ENCODE data around the gene HYAL2. TPM values are rescaled to one million over a fixed set of nuclear protein-coding genes. Genes with fewer than 3 reads are reported as not detected.

HYAL2 gene
- total RNA-seq, 1 experiment from 2014 or later = 29.6 TPM

GRCh38 chr3:50320853-50321335 lies 1.7 kb downstream of the HYAL2 start:
- BruUV-seq (replicated peaks) = no TSS peak
- H3K27ac ChIP-seq = peak overlapping the region; percentile 83; the same call in 1 of the 2 replicates
- H3K9me2 ChIP-seq (ENCODE audit: insufficient read depth) = no peaks in the 10 kb centered on the region
- H3K27me3 ChIP-seq (ENCODE audit: insufficient read depth, low read depth) = no peaks in the 10 kb centered on the region
- peaks cover 7% of the 10 kb centered on the region; the same call in 1 of the 2 replicates for H4K20me1 ChIP-seq (ENCODE audit: insufficient read depth)
- peaks cover 34% of the 10 kb centered on the region for H3F3A ChIP-seq (ENCODE audit: insufficient read depth, low read depth)
- ChIA-PET CTCF (interaction anchor here (0.5 to 1.1 kb wide), 6 partner anchors 18 to 1896 kb away, joined by 3 to 13 read pairs (median 4); partner anchors contain the start of gene HYAL1), POLR2A (ENCODE audit: unreplicated experiment) (interaction anchor here (1.0 kb wide), 1 partner anchor 21 kb away, joined by 5 read pairs; the partner anchor contains the start of genes HYAL3 and NAA80)
- H3K79me2 ChIP-seq (ENCODE audit: low read depth) = peaks cover 24% of the 10 kb centered on the region
- peaks cover 7% of the 10 kb centered on the region; the same call in 1 of the 2 replicates for H3K36me3 ChIP-seq (ENCODE audit: low read depth)
- no peak for TF ChIP-seq EZH2 (IDR thresholded peaks at IDR 0.05; ENCODE audit: low read depth)
- no peak for TF ChIP-seq CTCF (conservative IDR thresholded peaks at IDR 0.05)
- peak overlapping the region; percentile 91 for H2AFZ ChIP-seq
- peak; percentile 40 to 80 for DNase-seq
- H3K4me2 ChIP-seq = peak overlapping the region; percentile 91
- peaks cover 38% of the 10 kb centered on the region for H3K4me1 ChIP-seq (replicated peaks; ENCODE audit: insufficient read depth)
- intact Hi-C loops (cut with micrococcal nuclease; ENCODE audit: unreplicated experiment) = loop anchor here (1.0 kb wide), 1 partner anchor 29 kb away; the partner anchor contains the start of gene IFRD2
- H3K4me3 ChIP-seq = peak overlapping the region; percentile 69
- no peaks in the 10 kb centered on the region for H3K9me3 ChIP-seq (ENCODE audit: insufficient read depth, low read depth)

- intact Hi-C loops (cut with micrococcal nuclease; ENCODE audit: unreplicated experiment) = no loop called here
- TF ChIP-seq CTCF (conservative IDR thresholded peaks at IDR 0.05) = no peak
- TF ChIP-seq EZH2 (IDR thresholded peaks at IDR 0.05; ENCODE audit: low read depth) = no peak
- H3K9me3 ChIP-seq (ENCODE audit: insufficient read depth, low read depth) = no peaks in the 10 kb centered on the region
- no peaks in the 10 kb centered on the region for H3K9me2 ChIP-seq (ENCODE audit: insufficient read depth)
- peaks cover 7% of the 10 kb centered on the region; the same call in 1 of the 2 replicates for H3K36me3 ChIP-seq (ENCODE audit: low read depth)
- CTCF ChIA-PET = no interaction called here
- H3F3A ChIP-seq (ENCODE audit: insufficient read depth, low read depth) = peaks cover 41% of the 10 kb centered on the region
- H3K4me3 ChIP-seq = peak overlapping the region; percentile 69
- DNase-seq = no peak
- H3K27ac ChIP-seq = no peak overlapping the region
- H2AFZ ChIP-seq = no peak overlapping the region
- H3K27me3 ChIP-seq (ENCODE audit: insufficient read depth, low read depth) = no peaks in the 10 kb centered on the region
- H3K79me2 ChIP-seq (ENCODE audit: low read depth) = peaks cover 29% of the 10 kb centered on the region
- BruUV-seq (replicated peaks) = no TSS peak
- H3K4me1 ChIP-seq (replicated peaks; ENCODE audit: insufficient read depth) = peaks cover 46% of the 10 kb centered on the region
- H4K20me1 ChIP-seq (ENCODE audit: insufficient read depth) = peaks cover 7% of the 10 kb centered on the region; the same call in 1 of the 2 replicates
- peak overlapping the region; percentile 91 for H3K4me2 ChIP-seq
- POLR2A ChIA-PET (ENCODE audit: unreplicated experiment) = no interaction called here
Measured at GRCh38 chr3:50319894-50320625, 2.5 kb downstream of the HYAL2 start.

- no peaks in the 10 kb centered on the region for H3K9me2 ChIP-seq (ENCODE audit: insufficient read depth)
- H2AFZ ChIP-seq = no peak overlapping the region
- peaks cover 7% of the 10 kb centered on the region; the same call in 1 of the 2 replicates for H3K36me3 ChIP-seq (ENCODE audit: low read depth)
- no TSS peak for BruUV-seq (replicated peaks)
- peaks cover 32% of the 10 kb centered on the region for H3K79me2 ChIP-seq (ENCODE audit: low read depth)
- DNase-seq = no peak
- intact Hi-C loops (cut with micrococcal nuclease; ENCODE audit: unreplicated experiment) = no loop called here
- peaks cover 7% of the 10 kb centered on the region; the same call in 1 of the 2 replicates for H4K20me1 ChIP-seq (ENCODE audit: insufficient read depth)
- CTCF ChIA-PET = no interaction called here
- peaks cover 53% of the 10 kb centered on the region for H3K4me1 ChIP-seq (replicated peaks; ENCODE audit: insufficient read depth)
- H3K9me3 ChIP-seq (ENCODE audit: insufficient read depth, low read depth) = no peaks in the 10 kb centered on the region
- TF ChIP-seq CTCF (conservative IDR thresholded peaks at IDR 0.05) (no peak), EZH2 (IDR thresholded peaks at IDR 0.05; ENCODE audit: low read depth) (no peak)
- peak overlapping the region; percentile 91 for H3K4me2 ChIP-seq
- H3F3A ChIP-seq (ENCODE audit: insufficient read depth, low read depth) = peaks cover 38% of the 10 kb centered on the region
- POLR2A ChIA-PET (ENCODE audit: unreplicated experiment) = no interaction called here
- H3K27me3 ChIP-seq (ENCODE audit: insufficient read depth, low read depth) = no peaks in the 10 kb centered on the region
- no peak overlapping the region for H3K27ac ChIP-seq
- no peak overlapping the region for H3K4me3 ChIP-seq
Measured at GRCh38 chr3:50319181-50319893, 3.2 kb downstream of the HYAL2 start.

All from PC-9 (cell line).